Karpas-422 (cell line): Measurements from ENCODE around the gene MARCHF11. TPM values are rescaled to one million over a fixed set of nuclear protein-coding genes. Genes with fewer than 3 reads are reported as not detected.

Source experiments
- DNase-seq: peaks from one replicate; pipeline ENCODE4 v3.0.0-alpha.2; 2015
- H2AFZ ChIP-seq: fragments of 200-600 bp; sonication (generic); 2 replicates; pipeline ENCODE4 v1.6.1; 2014; ENCODE audit warnings: antibody characterized with exemption, low read length, mixed read lengths
- H3K27ac ChIP-seq: fragments of 200-600 bp; sonication (generic); 2 replicates; pipeline ENCODE4 v1.5.1; 2014; ENCODE audit warnings: mild to moderate bottlenecking, low read length, moderate library complexity
- H3K27me3 ChIP-seq: fragments of 200-600 bp; sonication (generic); 2 replicates; pipeline ENCODE4 v1.6.1; 2014; ENCODE audit warnings: low read length, mixed read lengths
- H3K36me3 ChIP-seq: fragments of 200-600 bp; sonication (generic); 2 replicates; pipeline ENCODE4 v1.6.1; 2014; ENCODE audit warnings: low read length, mixed read lengths; ENCODE audit not compliant: insufficient read depth
- H3K4me1 ChIP-seq: fragments of 200-600 bp; sonication (generic); 2 replicates; pipeline ENCODE4 v1.6.1; 2014; ENCODE audit warnings: mild to moderate bottlenecking, low read length, mixed read lengths
- H3K4me2 ChIP-seq: fragments of 200-600 bp; sonication (generic); 2 replicates; pipeline ENCODE4 v1.6.1; 2014; ENCODE audit warnings: low read length, low read depth, mild to moderate bottlenecking; ENCODE audit not compliant: poor library complexity, severe bottlenecking
- H3K4me3 ChIP-seq: fragments of 200-600 bp; sonication (generic); 2 replicates; pipeline ENCODE4 v1.5.1; 2014; ENCODE audit warnings: mild to moderate bottlenecking, antibody characterized with exemption, low read length, mixed read lengths
- H3K79me2 ChIP-seq: fragments of 200-600 bp; sonication (generic); 2 replicates; pipeline ENCODE4 v1.6.1; 2014; ENCODE audit warnings: mild to moderate bottlenecking, low read length, mixed read lengths
- H3K9ac ChIP-seq: fragments of 200-600 bp; sonication (generic); 2 replicates; pipeline ENCODE4 v1.6.0; 2014; ENCODE audit warnings: low read length
- H3K9me2 ChIP-seq: fragments of 200-600 bp; sonication (generic), shearing (Covaris generic); replicated peaks from 2 replicates; pipeline ENCODE4 v1.6.0; 2014; ENCODE audit warnings: mild to moderate bottlenecking, low read length, moderate library complexity; ENCODE audit not compliant: insufficient read depth
- H3K9me3 ChIP-seq: fragments of 300-700, 200-600 bp; sonication (generic); 2 replicates; pipeline ENCODE4 v1.6.1; 2014; ENCODE audit warnings: low read length, mixed read lengths
- H4K20me1 ChIP-seq: fragments of 200-600 bp; sonication (generic); 2 replicates; pipeline ENCODE4 v1.6.1; 2014; ENCODE audit warnings: mild to moderate bottlenecking, antibody characterized with exemption, low read length, low read depth; ENCODE audit not compliant: insufficient read depth
- total RNA-seq: library from RNA; depleted of rRNA; stranded (reverse); fragments of >200 nt; shearing (Covaris generic); gene quantifications from 2 replicates; pipeline ENCODE4 v1.2.3, GENCODE V29; 2014; ENCODE audit warnings: low replicate concordance; rRNA removed

The MARCHF11 gene, protein sequence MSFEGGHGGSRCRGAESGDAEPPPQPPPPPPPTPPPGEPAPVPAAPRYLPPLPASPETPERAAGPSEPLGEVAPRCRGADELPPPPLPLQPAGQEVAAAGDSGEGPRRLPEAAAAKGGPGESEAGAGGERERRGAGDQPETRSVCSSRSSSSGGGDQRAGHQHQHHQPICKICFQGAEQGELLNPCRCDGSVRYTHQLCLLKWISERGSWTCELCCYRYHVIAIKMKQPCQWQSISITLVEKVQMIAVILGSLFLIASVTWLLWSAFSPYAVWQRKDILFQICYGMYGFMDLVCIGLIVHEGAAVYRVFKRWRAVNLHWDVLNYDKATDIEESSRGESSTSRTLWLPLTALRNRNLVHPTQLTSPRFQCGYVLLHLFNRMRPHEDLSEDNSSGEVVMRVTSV
- total RNA-seq, result not detected in 2 replicates

DNA sequence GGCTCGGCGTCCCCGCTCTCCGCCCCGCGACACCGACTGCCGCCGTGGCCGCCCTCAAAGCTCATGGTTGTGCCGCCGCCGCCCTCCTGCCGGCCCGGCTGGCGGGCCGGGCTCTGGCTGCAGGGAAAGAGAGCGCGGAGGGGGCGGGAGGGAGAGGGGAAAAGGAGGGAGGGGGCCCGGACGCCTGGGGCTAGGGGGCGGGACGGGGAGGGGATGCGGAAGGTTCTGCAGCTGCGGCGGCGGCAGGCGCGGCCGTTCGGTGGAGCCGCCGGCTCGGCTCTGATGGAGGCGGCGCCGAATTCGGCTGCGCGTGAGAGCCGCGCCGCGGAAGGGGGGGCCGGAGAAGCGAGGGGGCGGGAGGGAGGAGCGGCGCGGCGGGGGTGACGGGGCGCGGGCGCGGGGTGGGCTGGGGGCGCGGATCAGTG lies at the start of gene MARCHF11:
MARCHF11 (minus strand) TSS at position 281 of the 425 bp plus-strand sequence; CDS start at position 65, 216 bp downstream.
- Histone ChIP-seq H3K36me3 (no peaks in the 10 kb centered on the region), H3K4me1 (no peaks in the 10 kb centered on the region), H3K4me3 (no peak within 1 kb of the TSS), H3K27ac (no peak within 1 kb of the TSS), H4K20me1 (no peaks in the 10 kb centered on the region), H3K9me3 (no peaks in the 10 kb centered on the region), H3K27me3 (no peaks in the 10 kb centered on the region), H3K9ac (no peak within 1 kb of the TSS), H3K79me2 (no peaks in the 10 kb centered on the region), H3K9me2 (no peaks in the 10 kb centered on the region), H3K4me2 (no peak within 1 kb of the TSS), H2AFZ (no peak within 1 kb of the TSS)
- no peak for DNase-seq

DNA sequence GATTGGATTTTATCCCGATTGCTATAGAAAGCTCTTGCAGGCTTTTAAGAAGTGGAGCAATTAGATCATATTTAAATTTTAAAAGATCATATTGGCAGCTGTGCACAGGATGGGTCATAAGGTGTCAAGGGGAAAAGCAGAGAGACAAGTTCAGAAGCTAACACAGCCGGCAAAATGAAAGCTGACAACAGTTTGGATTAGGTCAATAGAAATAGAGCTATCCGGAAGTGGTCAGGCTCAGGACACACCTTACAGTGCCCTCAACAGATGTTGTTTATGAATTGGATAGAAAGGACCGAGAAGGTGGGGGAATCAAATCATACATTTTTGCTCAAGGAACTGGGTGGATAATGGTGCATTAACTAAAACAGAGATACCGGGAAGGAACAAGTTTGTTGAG lies 46.3 kb upstream of the MARCHF11 start:
- Histone ChIP-seq H3K4me2 (no peak overlapping the region), H3K79me2 (no peaks in the 10 kb centered on the region), H4K20me1 (no peaks in the 10 kb centered on the region), H3K9me3 (no peaks in the 10 kb centered on the region), H3K4me1 (no peaks in the 10 kb centered on the region), H3K36me3 (no peaks in the 10 kb centered on the region), H2AFZ (no peak overlapping the region), H3K9me2 (no peaks in the 10 kb centered on the region), H3K27me3 (no peaks in the 10 kb centered on the region), H3K27ac (no peak overlapping the region), H3K4me3 (no peak overlapping the region), H3K9ac (no peak overlapping the region)
- no peak for DNase-seq

GRCh38 chr5:16192311-16192710 lies 12.7 kb upstream of the MARCHF11 start:
- Histone ChIP-seq H3K4me1 (no peaks in the 10 kb centered on the region), H3K9me3 (no peaks in the 10 kb centered on the region), H3K4me3 (no peak overlapping the region), H3K4me2 (no peak overlapping the region), H2AFZ (no peak overlapping the region), H3K79me2 (no peaks in the 10 kb centered on the region), H3K9me2 (no peaks in the 10 kb centered on the region), H3K27ac (no peak overlapping the region), H3K9ac (no peak overlapping the region), H3K27me3 (no peaks in the 10 kb centered on the region), H4K20me1 (no peaks in the 10 kb centered on the region), H3K36me3 (no peaks in the 10 kb centered on the region)
- DNase-seq, result no peak

DNA sequence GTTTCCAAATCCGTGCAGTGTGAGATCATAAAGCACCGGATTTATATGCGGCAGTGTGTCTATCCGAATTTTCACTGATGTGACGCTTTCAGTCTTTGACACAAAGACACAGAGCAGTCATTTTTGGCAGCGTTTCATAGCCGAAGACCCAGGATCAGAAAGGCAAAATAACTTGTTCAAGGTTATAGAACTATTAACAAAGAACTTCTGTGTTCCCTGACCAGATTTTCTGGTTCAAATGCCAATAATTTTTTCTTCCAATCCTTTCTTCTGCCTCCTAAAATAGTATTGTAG lies 1.1 kb upstream of the MARCHF11 start:
- H3K4me1 ChIP-seq, result no peaks in the 10 kb centered on the region
- H3K9me3 ChIP-seq, result no peaks in the 10 kb centered on the region
- no peak overlapping the region for H3K4me2 ChIP-seq
- DNase-seq, result no peak
- no peak overlapping the region for H3K9ac ChIP-seq
- H3K27ac ChIP-seq, result no peak overlapping the region
- H3K36me3 ChIP-seq, result no peaks in the 10 kb centered on the region
- H4K20me1 ChIP-seq, result no peaks in the 10 kb centered on the region
- H3K4me3 ChIP-seq, result no peak overlapping the region
- no peak overlapping the region for H2AFZ ChIP-seq
- no peaks in the 10 kb centered on the region for H3K79me2 ChIP-seq
- H3K9me2 ChIP-seq, result no peaks in the 10 kb centered on the region
- no peaks in the 10 kb centered on the region for H3K27me3 ChIP-seq

DNA sequence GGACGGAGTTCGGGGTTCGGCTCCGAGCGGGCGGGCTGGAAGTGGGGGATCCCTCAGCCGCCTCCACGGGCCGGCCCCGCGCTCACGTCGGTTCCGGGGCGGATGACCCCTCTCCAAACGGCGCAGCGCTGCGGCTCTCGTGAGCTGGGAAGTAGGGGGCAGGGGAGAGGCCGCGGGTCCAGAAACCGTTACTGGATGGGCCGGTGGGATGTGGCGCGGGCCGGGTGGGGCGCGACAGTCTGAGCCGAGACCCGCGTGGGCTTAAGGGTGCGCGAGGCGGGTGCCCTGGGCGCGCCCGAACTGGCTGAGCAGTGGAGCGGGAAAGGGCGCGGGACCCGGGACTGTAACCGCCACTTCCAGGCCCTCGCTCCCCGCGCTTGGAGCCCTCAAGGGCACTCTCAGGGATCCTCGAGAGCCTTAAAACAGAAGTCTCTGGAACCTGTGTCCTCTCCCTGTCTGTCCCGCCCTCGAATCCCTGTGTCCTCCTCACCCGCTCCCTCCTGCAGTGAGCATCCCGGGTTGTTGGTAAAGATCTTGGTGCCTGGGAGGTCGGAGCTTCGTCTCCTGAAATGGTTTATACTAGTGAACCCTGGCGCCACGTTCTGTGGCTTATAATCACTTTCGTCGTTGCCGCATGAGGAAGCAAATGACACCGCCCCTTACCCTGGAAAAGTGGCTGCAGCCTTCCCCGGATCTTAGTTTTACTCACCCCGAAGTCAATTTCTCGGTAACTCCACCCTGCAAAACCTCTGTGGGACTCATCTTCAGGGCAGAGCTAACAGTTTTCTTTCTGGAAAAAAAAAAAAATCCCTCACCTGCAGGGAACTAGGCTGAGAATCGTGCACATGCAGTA lies 571 bp upstream of the MARCHF11 start:
- Histone ChIP-seq H3K79me2 (no peaks in the 10 kb centered on the region), H3K9me3 (no peaks in the 10 kb centered on the region), H3K4me1 (no peaks in the 10 kb centered on the region)

DNA sequence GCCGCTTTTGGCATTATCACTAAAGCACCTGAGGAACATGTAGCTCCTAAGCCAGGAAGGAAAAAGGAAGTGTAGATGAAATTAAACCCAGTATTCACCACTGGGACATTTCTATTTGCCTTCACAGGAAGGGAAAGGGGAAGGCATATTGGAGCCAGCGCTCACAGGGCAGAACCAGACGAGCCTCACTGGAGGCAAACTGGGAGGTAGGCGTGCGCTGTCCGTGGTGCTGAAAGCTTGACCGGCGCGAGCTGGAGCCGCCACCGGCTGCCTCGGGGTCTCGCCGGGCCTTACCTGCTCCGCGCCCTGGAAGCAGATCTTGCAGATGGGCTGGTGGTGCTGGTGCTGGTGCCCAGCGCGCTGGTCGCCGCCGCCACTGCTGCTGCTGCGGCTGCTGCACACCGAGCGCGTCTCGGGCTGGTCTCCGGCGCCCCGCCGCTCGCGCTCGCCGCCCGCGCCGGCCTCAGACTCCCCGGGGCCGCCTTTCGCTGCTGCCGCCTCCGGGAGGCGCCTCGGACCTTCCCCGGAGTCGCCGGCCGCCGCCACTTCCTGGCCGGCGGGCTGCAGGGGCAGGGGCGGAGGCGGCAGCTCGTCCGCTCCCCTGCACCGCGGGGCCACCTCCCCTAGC lies 732 bp downstream of the MARCHF11 start:
- no peak overlapping the region for H3K9ac ChIP-seq
- DNase-seq, result no peak
- H4K20me1 ChIP-seq, result no peaks in the 10 kb centered on the region

More for the DNA sequence above, 571 bp upstream of the MARCHF11 start:
- Histone ChIP-seq H4K20me1 (no peaks in the 10 kb centered on the region), H3K27ac (no peak overlapping the region), H3K9ac (no peak overlapping the region), H3K4me2 (no peak overlapping the region), H2AFZ (no peak overlapping the region), H3K36me3 (no peaks in the 10 kb centered on the region), H3K27me3 (no peaks in the 10 kb centered on the region), H3K9me2 (no peaks in the 10 kb centered on the region), H3K4me3 (no peak overlapping the region)
- DNase-seq, result no peak

GRCh38 chr5:16169550-16169949 lies 10.0 kb downstream of the MARCHF11 start:
- no peaks in the 10 kb centered on the region for H3K27me3 ChIP-seq
- DNase-seq, result no peak
- H2AFZ ChIP-seq, result no peak overlapping the region
- no peak overlapping the region for H3K27ac ChIP-seq
- H3K79me2 ChIP-seq, result no peaks in the 10 kb centered on the region
- no peak overlapping the region for H3K9ac ChIP-seq
- H3K9me2 ChIP-seq, result no peaks in the 10 kb centered on the region
- no peak overlapping the region for H3K4me2 ChIP-seq
- no peaks in the 10 kb centered on the region for H4K20me1 ChIP-seq
- no peaks in the 10 kb centered on the region for H3K4me1 ChIP-seq
- no peaks in the 10 kb centered on the region for H3K36me3 ChIP-seq
- no peaks in the 10 kb centered on the region for H3K9me3 ChIP-seq
- H3K4me3 ChIP-seq, result no peak overlapping the region

More for the DNA sequence above, 732 bp downstream of the MARCHF11 start:
- Histone ChIP-seq H3K9me3 (no peaks in the 10 kb centered on the region), H3K79me2 (no peaks in the 10 kb centered on the region), H3K27ac (no peak overlapping the region), H3K4me3 (no peak overlapping the region), H3K36me3 (no peaks in the 10 kb centered on the region), H3K4me1 (no peaks in the 10 kb centered on the region), H3K27me3 (no peaks in the 10 kb centered on the region), H3K9me2 (no peaks in the 10 kb centered on the region), H3K4me2 (no peak overlapping the region), H2AFZ (no peak overlapping the region)

DNA sequence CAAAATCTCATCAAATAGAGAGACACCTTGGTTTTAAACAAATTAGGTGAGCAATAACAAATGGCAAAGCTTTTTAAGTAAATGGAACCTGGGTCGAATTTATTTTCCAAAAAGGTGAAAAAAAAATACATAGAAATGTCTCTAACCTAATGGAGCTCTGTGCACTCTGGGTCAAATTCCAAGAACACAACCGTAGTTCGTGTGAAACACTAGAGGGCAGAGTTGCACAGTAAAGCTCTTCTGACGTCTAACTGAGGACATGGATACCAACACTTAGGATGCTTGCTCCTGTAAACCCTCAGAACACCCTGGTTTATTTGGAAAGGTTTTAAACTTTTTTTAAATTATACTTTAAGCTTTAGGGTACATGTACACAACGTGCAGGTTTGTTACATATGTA lies 18.9 kb downstream of the MARCHF11 start:
- no peak overlapping the region for H3K9ac ChIP-seq
- H3K36me3 ChIP-seq, result no peaks in the 10 kb centered on the region
- peak; percentile 85 for DNase-seq
- no peaks in the 10 kb centered on the region for H3K9me2 ChIP-seq
- H3K27ac ChIP-seq, result no peak overlapping the region
- H3K27me3 ChIP-seq, result no peaks in the 10 kb centered on the region
- no peak overlapping the region for H3K4me2 ChIP-seq
- no peaks in the 10 kb centered on the region for H3K79me2 ChIP-seq
- no peaks in the 10 kb centered on the region for H3K4me1 ChIP-seq
- no peaks in the 10 kb centered on the region for H3K9me3 ChIP-seq
- H3K4me3 ChIP-seq, result no peak overlapping the region
- H2AFZ ChIP-seq, result no peak overlapping the region
- no peaks in the 10 kb centered on the region for H4K20me1 ChIP-seq
